Loucy (cell line): ENCODE data around the gene KCNQ2.

Source experiments
- CTCF ChIP-seq: fragments of 200-600 bp; sonication (generic); conservative IDR thresholded peaks from 2 replicates; pipeline ENCODE4 v1.5.1; 2014; ENCODE audit warnings: mild to moderate bottlenecking, antibody characterized with exemption, low read length
- EZH2phosphoT487 ChIP-seq: fragments of 200-600 bp; IDR thresholded peaks from 2 replicates; pipeline ENCODE4 v1.6.1; 2018; ENCODE audit warnings: antibody characterized with exemption, mild to moderate bottlenecking, moderate library complexity, borderline replicate concordance

GRCh38 chr20:63363013-63363957, 109.2 kb downstream of the KCNQ2 start:
- TF ChIP-seq CTCF, result no peak
- no peak for TF ChIP-seq EZH2phosphoT487
